GM23248 (cell line): Measurements from ENCODE around the gene ACSL6.

Source experiments
- EZH2 ChIP-seq: fragments of 200-600 bp; sonication (generic); IDR thresholded peaks from 2 replicates; pipeline ENCODE4 v1.6.1; 2018; ENCODE audit warnings: antibody characterized with exemption, mild to moderate bottlenecking; ENCODE audit not compliant: insufficient read depth, poor library complexity, severe bottlenecking
- EZH2phosphoT487 ChIP-seq: fragments of 200-600 bp; sonication (generic); IDR thresholded peaks from 2 replicates; pipeline ENCODE4 v1.6.1; 2018; ENCODE audit warnings: antibody characterized with exemption, moderate library complexity, mild to moderate bottlenecking, low read depth; ENCODE audit not compliant: insufficient read depth

DNA sequence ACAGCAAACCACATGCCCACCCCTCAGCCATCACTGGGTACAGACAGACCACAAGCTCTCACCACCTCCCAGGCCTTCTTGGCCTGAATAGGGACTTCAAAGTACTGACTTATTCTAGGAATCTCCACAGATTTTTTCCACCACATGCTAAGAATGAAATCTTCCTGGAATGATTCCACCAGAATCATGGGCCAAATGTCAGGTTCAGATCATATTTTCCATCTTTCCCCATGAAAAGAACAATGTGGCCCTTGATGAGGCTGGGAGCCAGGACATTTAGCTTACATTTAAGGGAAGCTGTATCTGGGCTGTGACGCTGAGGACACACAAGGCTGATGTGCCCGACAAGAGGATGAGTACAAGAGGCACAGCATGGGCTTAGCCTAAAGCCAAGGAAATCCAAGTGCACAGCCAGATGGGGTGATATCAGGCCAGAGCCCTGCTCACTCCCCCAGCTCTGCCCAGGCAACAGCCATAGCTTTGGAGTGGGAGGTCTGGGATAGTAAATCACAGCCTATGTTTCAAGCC is 28.1 kb downstream of the ACSL6 start:
- no peak for TF ChIP-seq EZH2
- no peak for TF ChIP-seq EZH2phosphoT487
